Activated CD4-positive, alpha-beta T cell treated with anti-CD3 and anti-CD28 coated beads, Interleukin-2, amount 10 ng/mL, durations not matched to agents 7 days and 5 days (primary cell): ENCODE measurements around the gene PHF13. TPM values are rescaled to one million over a fixed set of nuclear protein-coding genes. Genes with fewer than 3 reads are reported as not detected.
"Not testable (repeated sequence)": the region's sequence is repeated elsewhere in the genome, so short reads cannot be mapped to it uniquely, and the experiment has no call there.

Experiments
- CTCF ChIA-PET: fragments of 350-600 bp; sonication (Branson Sonifier 250); formaldehyde crosslinking; loops from one replicate; lab custom pipeline; 2021; ENCODE audit warnings: antibody characterized with exemption; lab: Charles Lee
- POLR2A ChIA-PET: fragments of 350-600 bp; sonication (Branson Sonifier 250); formaldehyde crosslinking; loops from one replicate; lab custom pipeline; 2021; ENCODE audit warnings: antibody characterized with exemption; lab: Charles Lee
- DNase-seq: peaks from one replicate; pipeline ENCODE4 v3.0.0-alpha.2; 2020
- H3K27ac Mint-ChIP-seq: one replicate; pipeline ENCODE4 v1.8.0; 2021; ENCODE audit warnings: mild to moderate bottlenecking, moderate library complexity, mixed read lengths
- H3K27me3 Mint-ChIP-seq: one replicate; pipeline ENCODE4 v1.8.0; 2021; ENCODE audit warnings: mixed read lengths
- H3K36me3 Mint-ChIP-seq: one replicate; pipeline ENCODE4 v1.8.0; 2021; ENCODE audit warnings: low read depth, mixed read lengths
- H3K4me1 Mint-ChIP-seq: one replicate; pipeline ENCODE4 v1.8.0; 2021; ENCODE audit warnings: mixed read lengths
- H3K4me3 Mint-ChIP-seq: one replicate; pipeline ENCODE4 v1.8.0; 2021; ENCODE audit warnings: mild to moderate bottlenecking, moderate library complexity, mixed read lengths
- H3K9me3 Mint-ChIP-seq: one replicate; pipeline ENCODE4 v1.8.0; 2021; ENCODE audit warnings: mixed read lengths
- total RNA-seq, 2 experiments: library from RNA; stranded (reverse); gene quantifications; one replicate each; pipeline ENCODE4 v1.2.3, GENCODE V29; 2021

The PHF13 gene
- total RNA-seq, 2 experiments from 2014 or later = 12.4 to 12.5 TPM

GRCh38 chr1:6627841-6628545 is 14.5 kb downstream of the PHF13 start:
- Mint-ChIP-seq H3K27ac (peak overlapping the region; percentile 63), H3K9me3 (no peaks in the 10 kb centered on the region), H3K4me1 (peaks cover 32% of the 10 kb centered on the region), H3K36me3 (peaks cover 24% of the 10 kb centered on the region), H3K4me3 (peak overlapping the region; percentile 3), H3K27me3 (no peaks in the 10 kb centered on the region)
- ChIA-PET CTCF (interaction anchor here (0.6 to 1.1 kb wide), 4 partner anchors 12 to 111 kb away, joined by 3 to 6 read pairs (median 4); no protein-coding TSS in a partner anchor), POLR2A (no interaction called here)
- DNase-seq = no peak

GRCh38 chr1:6628971-6629479 is 15.5 kb downstream of the PHF13 start:
- H3K9me3 Mint-ChIP-seq = no peaks in the 10 kb centered on the region

DNA sequence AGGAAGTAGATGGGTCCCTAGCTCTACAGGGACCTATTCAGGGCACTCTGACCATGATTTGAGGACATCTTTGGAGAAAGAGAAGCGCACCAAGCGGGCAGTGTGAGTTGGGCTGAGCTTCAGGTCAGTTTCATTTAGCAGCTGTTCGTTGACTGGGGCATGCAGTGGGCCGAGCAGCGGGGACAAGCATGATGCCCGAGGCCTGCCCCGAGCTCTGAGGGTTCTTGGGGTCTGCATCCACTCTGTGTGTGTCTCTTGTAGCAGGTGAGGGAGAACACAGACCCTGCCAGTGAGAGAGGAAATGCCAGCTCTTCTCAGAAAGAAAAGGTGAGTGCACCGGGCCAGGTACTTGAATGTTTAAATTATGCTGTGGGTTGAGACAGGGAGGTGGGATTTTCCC is 16.5 kb downstream of the PHF13 start:
- ChIA-PET CTCF (no interaction called here), POLR2A (no interaction called here)
- DNase-seq = no peak
- Mint-ChIP-seq H3K4me3 (no peak overlapping the region), H3K27ac (no peak overlapping the region), H3K9me3 (no peaks in the 10 kb centered on the region), H3K36me3 (peaks cover 29% of the 10 kb centered on the region), H3K27me3 (no peaks in the 10 kb centered on the region), H3K4me1 (peaks cover 25% of the 10 kb centered on the region)

More at GRCh38 chr1:6628971-6629479, 15.5 kb downstream of the PHF13 start:
- no peak overlapping the region for H3K4me3 Mint-ChIP-seq
- H3K27me3 Mint-ChIP-seq = no peaks in the 10 kb centered on the region
- peaks cover 30% of the 10 kb centered on the region for H3K4me1 Mint-ChIP-seq
- CTCF ChIA-PET = interaction anchor here (0.9 to 1.1 kb wide), 2 partner anchors 13 to 14 kb away, joined by 3 to 6 read pairs; no protein-coding TSS in a partner anchor
- POLR2A ChIA-PET = no interaction called here
- no peak for DNase-seq
- no peak overlapping the region for H3K27ac Mint-ChIP-seq
- peaks cover 33% of the 10 kb centered on the region for H3K36me3 Mint-ChIP-seq

GRCh38 chr1:6631058-6631457 is 17.5 kb downstream of the PHF13 start:
- peaks cover 22% of the 10 kb centered on the region for H3K4me1 Mint-ChIP-seq
- H3K36me3 Mint-ChIP-seq = peaks cover 30% of the 10 kb centered on the region
- H3K27me3 Mint-ChIP-seq = no peaks in the 10 kb centered on the region
- DNase-seq = no peak
- ChIA-PET CTCF (no interaction called here), POLR2A (no interaction called here)
- no peak overlapping the region for H3K4me3 Mint-ChIP-seq
- no peaks in the 10 kb centered on the region for H3K9me3 Mint-ChIP-seq
- H3K27ac Mint-ChIP-seq = no peak overlapping the region

DNA sequence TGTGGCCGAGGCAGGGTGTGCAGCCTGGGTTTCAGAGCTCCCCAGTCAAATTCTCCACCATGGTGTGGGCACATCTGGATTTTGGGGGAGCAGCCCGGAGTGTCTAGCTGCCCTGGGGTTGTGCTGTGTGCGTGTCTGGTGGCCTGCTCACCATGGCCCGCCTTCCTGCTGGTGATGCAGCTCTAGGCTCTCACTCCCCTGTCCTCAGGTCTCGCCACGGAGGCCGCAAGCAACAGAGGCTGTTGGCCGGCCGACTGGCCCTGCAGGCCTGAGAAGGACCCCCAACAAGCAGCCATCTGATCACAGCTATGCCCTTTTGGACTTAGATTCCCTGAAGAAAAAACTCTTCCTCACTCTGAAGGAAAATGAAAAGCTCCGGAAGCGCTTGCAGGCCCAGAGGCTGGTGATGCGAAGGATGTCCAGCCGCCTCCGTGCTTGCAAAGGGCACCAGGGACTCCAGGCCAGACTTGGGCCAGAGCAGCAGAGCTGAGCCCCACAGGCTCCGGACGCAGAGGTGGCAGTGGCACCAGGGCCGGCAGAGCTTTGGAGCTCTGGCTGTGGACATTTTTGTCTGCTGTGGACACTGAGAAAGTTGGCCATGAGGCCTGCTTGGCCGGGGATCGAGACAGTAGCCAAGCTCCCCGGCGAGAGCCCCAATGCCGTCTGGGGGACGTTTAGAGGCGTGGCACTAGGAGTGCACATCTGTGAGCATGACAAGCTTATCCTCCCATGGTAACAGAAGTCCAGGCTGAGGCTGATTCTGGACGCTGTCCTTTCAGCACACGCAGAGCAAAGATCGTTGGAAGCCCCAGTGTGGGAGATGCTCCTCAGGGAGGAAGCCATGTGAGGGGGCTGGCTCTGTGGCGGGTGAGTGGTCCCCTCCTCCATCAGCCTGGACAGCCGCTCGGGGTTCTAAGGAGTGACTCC is 19.3 kb downstream of the PHF13 start:
- ChIA-PET CTCF (interaction anchor here (0.6 to 1.0 kb wide), 3 partner anchors 9 to 699 kb away, joined by 3 read pairs; no protein-coding TSS in a partner anchor), POLR2A (interaction anchor here (0.5 kb wide), 1 partner anchor 9 kb away, joined by 3 read pairs; no protein-coding TSS in a partner anchor)
- Mint-ChIP-seq H3K27ac (no peak overlapping the region), H3K36me3 (peaks cover 27% of the 10 kb centered on the region), H3K4me1 (peaks cover 4% of the 10 kb centered on the region), H3K4me3 (no peak overlapping the region), H3K27me3 (no peaks in the 10 kb centered on the region), H3K9me3 (no peaks in the 10 kb centered on the region)
- no peak for DNase-seq

DNA sequence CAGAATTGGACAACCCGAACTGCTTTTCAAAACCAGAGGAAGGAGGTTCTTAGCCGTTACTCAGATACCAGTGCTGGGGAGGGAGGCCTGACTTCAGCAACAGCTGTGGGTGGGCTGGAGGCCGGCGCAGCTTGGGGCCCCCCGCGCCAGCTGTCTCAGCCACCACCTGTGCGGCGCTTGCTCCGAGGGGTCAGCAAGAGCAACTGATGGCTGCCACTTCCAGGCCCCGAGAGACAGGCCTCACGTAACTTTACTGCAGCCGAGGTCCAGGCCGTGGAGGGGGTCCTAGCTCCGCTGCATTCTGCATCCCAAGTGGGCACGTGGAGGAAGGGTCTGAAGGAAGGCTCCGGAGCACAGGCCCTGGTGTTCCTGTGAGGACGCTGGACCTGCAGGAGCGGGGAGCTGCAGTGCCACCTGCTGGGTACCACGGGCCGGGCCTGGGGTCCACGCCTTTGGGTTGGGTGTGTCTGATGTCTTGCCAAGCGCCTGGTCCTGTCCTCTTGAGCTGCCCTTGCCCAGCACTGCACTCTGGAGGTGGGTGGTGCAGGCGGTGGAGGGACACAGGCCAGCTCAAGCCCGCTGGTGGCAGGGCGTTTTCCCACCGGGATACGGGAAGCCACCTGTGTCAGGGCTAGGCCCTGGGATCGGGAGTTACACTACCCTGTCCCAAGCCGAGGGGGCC is 21.0 kb downstream of the PHF13 start:
- H3K4me3 Mint-ChIP-seq = no peak overlapping the region
- peaks cover under 1% of the 10 kb centered on the region for H3K4me1 Mint-ChIP-seq
- no peaks in the 10 kb centered on the region for H3K27me3 Mint-ChIP-seq
- no peaks in the 10 kb centered on the region for H3K9me3 Mint-ChIP-seq
- peaks cover 21% of the 10 kb centered on the region for H3K36me3 Mint-ChIP-seq
- ChIA-PET POLR2A (interaction anchor here (0.6 kb wide), 1 partner anchor 94 kb away, joined by 3 read pairs; no protein-coding TSS in a partner anchor), CTCF (interaction anchor here (1.0 to 1.1 kb wide), 3 partner anchors 11 to 143 kb away, joined by 3 to 5 read pairs (median 3); partner anchors contain the start of gene PLEKHG5)
- DNase-seq = peak; percentile 44
- no peak overlapping the region for H3K27ac Mint-ChIP-seq

GRCh38 chr1:6635161-6635909 is 21.8 kb downstream of the PHF13 start:
- H3K9me3 Mint-ChIP-seq = no peaks in the 10 kb centered on the region
- ChIA-PET CTCF (interaction anchor here (1.0 to 1.2 kb wide), 3 partner anchors 12 to 144 kb away, joined by 3 to 4 read pairs (median 3); partner anchors contain the start of gene PLEKHG5), POLR2A (no interaction called here)
- H3K4me3 Mint-ChIP-seq = no peak overlapping the region
- H3K4me1 Mint-ChIP-seq = no peaks in the 10 kb centered on the region
- no peaks in the 10 kb centered on the region for H3K27me3 Mint-ChIP-seq
- H3K36me3 Mint-ChIP-seq = peaks cover 19% of the 10 kb centered on the region
- no peak for DNase-seq
- H3K27ac Mint-ChIP-seq = no peak overlapping the region

GRCh38 chr1:6635910-6636760 is 22.6 kb downstream of the PHF13 start:
- H3K4me3 Mint-ChIP-seq = no peak overlapping the region
- H3K9me3 Mint-ChIP-seq = no peaks in the 10 kb centered on the region
- ChIA-PET POLR2A (no interaction called here), CTCF (interaction anchor here (1.2 to 1.5 kb wide), 2 partner anchors 9 to 32 kb away, joined by 4 to 8 read pairs; no protein-coding TSS in a partner anchor)
- no peak overlapping the region for H3K27ac Mint-ChIP-seq
- no peak for DNase-seq
- H3K36me3 Mint-ChIP-seq = peaks cover 19% of the 10 kb centered on the region
- H3K27me3 Mint-ChIP-seq = no peaks in the 10 kb centered on the region
- H3K4me1 Mint-ChIP-seq = no peaks in the 10 kb centered on the region

GRCh38 chr1:6636778-6637177 is 23.2 kb downstream of the PHF13 start:
- POLR2A ChIA-PET, DNase-seq, H3K27me3 Mint-ChIP-seq, H3K9me3 Mint-ChIP-seq, H3K27ac Mint-ChIP-seq, H3K4me1 Mint-ChIP-seq, H3K4me3 Mint-ChIP-seq: not testable (repeated sequence)
- CTCF ChIA-PET = interaction anchor here (1.2 to 1.5 kb wide), 2 partner anchors 9 to 32 kb away, joined by 4 to 8 read pairs; no protein-coding TSS in a partner anchor
- H3K36me3 Mint-ChIP-seq = peaks cover 19% of the 10 kb centered on the region

DNA sequence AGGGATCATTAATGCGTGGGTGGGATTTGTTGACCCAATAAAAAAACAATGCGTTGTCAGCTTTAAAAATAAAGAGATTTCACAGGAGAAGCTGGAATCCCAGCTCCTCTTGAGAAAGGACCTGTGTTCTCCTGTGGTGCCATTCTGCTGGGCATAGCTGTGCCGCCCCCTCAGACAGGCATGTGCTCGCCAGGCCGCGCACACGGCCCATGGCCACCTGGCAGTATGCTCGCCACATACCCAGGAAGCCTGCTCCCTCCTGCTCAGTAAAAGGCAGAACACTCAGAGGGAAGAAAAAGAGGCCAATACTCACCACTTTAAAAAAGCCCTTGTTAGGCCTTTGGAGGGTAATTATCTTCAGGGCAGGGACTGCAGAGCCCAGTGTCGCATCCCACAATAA is 24.2 kb downstream of the PHF13 start:
- no peak for DNase-seq
- Mint-ChIP-seq H3K4me1 (no peaks in the 10 kb centered on the region), H3K4me3 (no peak overlapping the region), H3K9me3 (no peaks in the 10 kb centered on the region), H3K36me3 (peaks cover 19% of the 10 kb centered on the region), H3K27ac (no peak overlapping the region), H3K27me3 (no peaks in the 10 kb centered on the region)
- ChIA-PET CTCF (no interaction called here), POLR2A (no interaction called here)

DNA sequence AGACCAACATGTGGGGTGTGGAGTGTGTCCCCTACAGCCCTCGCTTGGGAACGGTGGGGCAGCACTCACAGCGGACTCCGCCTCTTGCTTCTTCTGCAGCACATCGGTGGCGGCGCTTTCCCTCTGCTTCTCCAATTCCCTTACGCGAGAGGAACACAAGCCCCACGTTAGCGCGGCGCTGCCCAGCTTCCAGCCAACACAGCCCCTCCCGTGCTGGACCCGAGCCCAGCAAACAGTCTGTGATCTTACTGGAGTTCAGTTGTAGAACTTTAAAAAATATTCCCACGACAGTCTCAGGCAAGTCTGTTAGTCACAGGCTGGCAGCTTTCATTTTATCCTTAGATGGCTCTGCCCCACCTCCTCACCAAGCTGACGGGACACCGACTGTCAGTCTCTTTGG is 24.7 kb downstream of the PHF13 start:
- no peak overlapping the region for H3K27ac Mint-ChIP-seq
- H3K36me3 Mint-ChIP-seq = peaks cover 16% of the 10 kb centered on the region
- no peak overlapping the region for H3K4me3 Mint-ChIP-seq
- no peak for DNase-seq
- no peaks in the 10 kb centered on the region for H3K9me3 Mint-ChIP-seq
- CTCF ChIA-PET = no interaction called here
- H3K27me3 Mint-ChIP-seq = no peaks in the 10 kb centered on the region
- no peaks in the 10 kb centered on the region for H3K4me1 Mint-ChIP-seq
- POLR2A ChIA-PET = no interaction called here
